Measurements from ENCODE around the gene TSPAN13.

GRCh38 chr7:16785846-16786245 is 32.3 kb downstream of the TSPAN13 start:
- no peak for TF ChIP-seq CTCF (IDR thresholded peaks at IDR 0.05)
- TF ChIP-seq POLR2A (IDR thresholded peaks at IDR 0.05) = no peak
